Bone marrow (tissue), 2 donors: ENCODE measurements around the gene ROCK2.

ENCODE experiments used
- DNase-seq, 2 donors: peaks; one replicate each; lab custom pipeline; 2025; lab: John Stamatoyannopoulos, UW

Gene ROCK2

DNA sequence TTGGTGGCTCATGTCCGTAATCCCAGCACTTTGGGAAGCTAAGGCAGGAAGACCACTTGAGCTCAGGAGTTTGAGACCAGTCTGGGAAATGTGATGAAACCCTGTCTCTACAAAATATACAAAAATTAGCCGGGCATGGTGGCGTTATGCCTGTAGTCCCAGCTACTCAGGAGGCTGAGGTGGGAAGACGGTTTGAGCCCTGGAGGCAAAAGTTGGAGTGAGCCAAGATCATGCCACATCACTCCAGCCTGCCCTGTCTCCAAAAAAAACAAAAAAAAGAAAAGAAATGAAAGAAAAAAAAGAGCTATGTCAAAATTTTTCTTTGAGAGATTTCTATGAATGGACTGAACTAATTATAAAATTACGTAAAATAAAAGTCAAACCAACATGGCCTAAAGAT, 34.7 kb downstream of the ROCK2 start:
- DNase-seq: no peak

- DNase-seq: no peak
Observed at GRCh38 chr2:11307764-11308415, 36.5 kb downstream of the ROCK2 start.

DNA sequence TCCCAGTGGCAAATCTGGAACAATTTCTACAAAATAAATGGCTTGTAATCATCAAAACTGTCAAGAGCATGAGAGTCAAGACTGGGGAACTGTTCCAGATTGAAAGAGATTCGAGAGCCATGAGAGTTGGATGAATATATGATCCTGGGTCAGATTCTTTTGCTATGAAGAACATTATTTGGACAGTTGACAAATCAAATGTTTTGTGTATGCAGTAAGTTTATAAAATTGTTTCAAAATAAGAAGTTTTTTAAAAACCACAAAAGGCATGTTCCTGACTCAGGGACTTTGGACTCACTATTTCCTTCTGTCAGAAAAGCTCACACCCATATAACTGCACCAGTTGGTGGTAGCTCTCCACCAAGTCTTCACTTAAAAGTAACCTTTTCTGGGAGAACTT, 38.5 kb downstream of the ROCK2 start:
- no peak for DNase-seq

- no peak for DNase-seq
Observed at GRCh38 chr2:11305338-11305737, 39.1 kb downstream of the ROCK2 start.

GRCh38 chr2:11304476-11304875, 40.0 kb downstream of the ROCK2 start:
- DNase-seq: no peak

- DNase-seq: no peak
Observed at GRCh38 chr2:11303290-11304013, 41.0 kb downstream of the ROCK2 start.

GRCh38 chr2:11299439-11299838, 45.0 kb downstream of the ROCK2 start:
- no peak for DNase-seq

DNA sequence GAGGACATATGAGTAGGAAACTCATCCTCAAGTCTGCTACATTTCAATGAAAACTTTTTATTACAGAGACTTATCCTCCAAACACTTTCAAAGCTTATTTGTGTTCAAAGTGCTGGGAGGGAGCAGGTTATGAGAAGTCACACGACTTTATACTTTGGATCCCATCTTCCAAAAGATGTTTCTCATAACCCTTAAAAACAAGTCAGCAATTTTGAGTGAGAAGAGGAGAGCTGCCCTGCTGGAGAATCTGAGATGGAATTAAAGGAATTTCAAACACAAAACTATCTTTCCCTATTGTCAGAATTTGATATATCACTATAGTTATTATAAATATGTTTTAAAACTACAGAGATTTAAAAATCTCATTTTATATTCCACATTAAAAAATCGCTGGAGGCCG, 45.8 kb downstream of the ROCK2 start:
- no peak for DNase-seq

GRCh38 chr2:11296401-11296800, 48.0 kb downstream of the ROCK2 start:
- DNase-seq: no peak

GRCh38 chr2:11292464-11293255, 51.8 kb downstream of the ROCK2 start:
- DNase-seq: no peak

GRCh38 chr2:11290713-11291112, 53.7 kb downstream of the ROCK2 start:
- no peak for DNase-seq

GRCh38 chr2:11290211-11290610, 54.2 kb downstream of the ROCK2 start:
- no peak for DNase-seq

DNA sequence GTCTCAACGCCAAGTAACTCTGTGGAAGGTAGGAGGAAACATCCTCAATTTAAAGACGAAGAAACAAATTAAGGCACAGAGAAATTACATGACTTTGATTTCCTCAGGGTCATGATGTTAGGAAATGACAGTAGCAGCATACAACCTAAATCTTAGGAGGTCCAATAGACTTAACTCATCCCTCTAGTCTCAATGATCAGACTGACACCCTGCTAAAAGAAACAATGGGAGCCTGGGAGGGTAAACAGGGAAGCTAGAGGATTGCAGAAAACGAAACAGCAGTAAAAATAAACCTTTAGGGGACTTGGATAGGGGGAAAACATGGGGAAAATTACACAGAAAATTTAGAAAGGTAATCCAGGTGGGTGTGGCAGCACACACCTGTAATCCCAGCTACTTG, 56.0 kb downstream of the ROCK2 start:
- DNase-seq: no peak

DNA sequence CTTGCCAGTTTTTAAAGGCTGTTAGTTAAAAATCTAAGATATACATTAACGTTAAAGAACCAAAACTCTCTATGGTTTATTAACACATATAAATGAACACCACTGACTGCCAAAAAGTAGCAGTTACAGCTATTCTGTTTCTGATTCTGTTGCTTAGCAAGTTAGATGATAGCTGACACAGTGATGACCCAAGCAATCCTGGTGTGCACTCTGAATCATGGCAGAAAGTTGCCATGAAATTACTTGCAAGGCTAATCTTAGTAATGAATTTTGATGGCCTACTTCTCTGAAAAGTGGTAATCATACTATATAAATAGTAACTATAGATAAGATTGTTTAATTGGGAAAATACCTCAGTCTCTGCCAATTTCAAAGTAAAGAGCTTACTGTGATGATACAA, 57.7 kb downstream of the ROCK2 start:
- DNase-seq: no peak

GRCh38 chr2:11286323-11286722, 58.1 kb downstream of the ROCK2 start:
- no peak for DNase-seq

- no peak for DNase-seq
Observed at GRCh38 chr2:11285499-11285898, 58.9 kb downstream of the ROCK2 start.

- no peak for DNase-seq
Observed at GRCh38 chr2:11281186-11281585, 63.2 kb downstream of the ROCK2 start.

GRCh38 chr2:11280713-11281112, 63.7 kb downstream of the ROCK2 start:
- DNase-seq: no peak

GRCh38 chr2:11279398-11279797, 65.0 kb downstream of the ROCK2 start:
- DNase-seq: no peak

DNA sequence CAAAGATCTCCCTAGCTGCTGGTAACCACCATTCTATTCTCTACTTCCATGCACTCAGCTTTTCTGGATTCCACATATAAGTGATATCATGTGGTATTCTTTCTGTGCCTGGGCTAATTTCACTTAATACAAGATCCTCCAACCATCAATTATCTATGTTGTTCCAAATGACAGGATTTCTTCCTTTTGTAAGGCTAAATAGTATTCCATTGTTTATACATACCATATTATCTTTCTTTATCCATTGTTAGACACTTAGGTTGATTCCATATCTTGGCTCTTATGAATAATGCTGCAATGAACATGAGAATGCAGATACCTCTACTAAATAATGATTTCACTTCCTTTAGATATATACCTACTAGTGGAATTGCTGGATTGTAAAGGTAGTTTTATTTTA, 66.2 kb downstream of the ROCK2 start:
- no peak for DNase-seq

DNA sequence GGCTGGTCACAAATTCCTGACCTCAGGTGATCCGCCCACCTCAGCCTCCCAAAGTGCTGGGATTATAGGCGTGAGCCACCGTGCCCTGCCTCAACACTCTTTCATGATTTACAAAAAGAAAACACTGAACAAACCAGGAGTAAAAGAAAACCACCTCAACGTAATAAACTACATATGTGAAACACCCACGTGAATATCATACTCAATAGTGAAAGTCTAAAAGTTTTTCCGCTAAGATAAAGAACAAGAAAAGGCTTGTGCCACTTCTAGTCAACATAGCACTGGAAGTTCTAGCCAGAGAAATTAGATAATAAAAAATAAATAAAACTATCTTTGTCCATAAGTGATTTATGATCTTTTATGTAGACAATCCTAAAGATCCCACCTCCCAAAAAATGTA, 68.5 kb downstream of the ROCK2 start:
- no peak for DNase-seq

- no peak for DNase-seq
Observed at GRCh38 chr2:11270891-11271290, 73.5 kb downstream of the ROCK2 start.

DNA sequence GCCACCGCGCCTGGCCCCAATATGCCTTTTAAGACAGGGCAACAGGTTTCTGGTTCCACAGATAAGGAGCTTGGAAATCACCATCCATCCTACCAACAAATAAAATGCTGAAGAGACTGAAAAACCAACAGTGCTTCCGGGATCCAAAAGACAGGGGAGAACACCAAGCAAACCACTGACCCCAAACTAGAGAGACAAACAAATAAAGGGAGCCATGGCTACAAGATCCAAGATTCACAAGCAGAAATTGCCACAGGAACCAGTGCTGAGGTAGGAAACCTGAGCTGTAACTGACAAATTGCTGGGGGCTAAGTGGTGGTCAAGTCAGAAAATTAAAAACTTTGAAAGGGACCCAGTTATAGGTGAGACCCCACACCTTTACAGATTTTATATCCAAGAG, 76.5 kb downstream of the ROCK2 start:
- DNase-seq: no peak
